Psoas muscle (tissue), 8 donors: ENCODE data around the gene TPCN2. TPM values are rescaled to one million over a fixed set of nuclear protein-coding genes. Genes with fewer than 3 reads are reported as not detected.

ENCODE experiments used
- ATAC-seq, 4 donors: fragments of 200-7000 bp; cut with Tn5 transposase; one replicate each; pipeline ENCODE4 v1.9.1; 2020; ENCODE audit warnings: moderate library complexity in 3 of 4, mild to moderate bottlenecking in 2 of 4
- DNase-seq, 2 donors: peaks; one replicate each; pipeline ENCODE4 v3.0.0-alpha.2; 2020
- H3K27ac ChIP-seq: fragments of 200-600 bp; one replicate; pipeline ENCODE4 v1.8.0; 2022
- H3K27me3 ChIP-seq, 3 donors: fragments of 200-600 bp in 1 of 3; one replicate each; pipeline versions ENCODE4 v1.6.1 to v1.8.0; 2013 to 2022; ENCODE audit warnings: low read length in 2 of 3, mild to moderate bottlenecking in 2 of 3, moderate library complexity in 1 of 3; ENCODE audit not compliant: insufficient read depth in 3 of 3
- H3K36me3 ChIP-seq, 2 donors: fragments of 200-600 bp in 1 of 2; one replicate each; pipeline versions ENCODE4 v1.6.1 to v1.8.0; 2013 to 2022; ENCODE audit warnings: low read depth in 1 of 2, mild to moderate bottlenecking in 1 of 2, moderate library complexity in 1 of 2; ENCODE audit not compliant: insufficient read depth in 1 of 2
- H3K4me1 ChIP-seq: fragments of 200-600 bp; one replicate; pipeline ENCODE4 v1.8.0; 2022
- H3K4me3 ChIP-seq: fragments of 200-600 bp; one replicate; pipeline ENCODE4 v1.8.0; 2022; ENCODE audit warnings: mild to moderate bottlenecking
- H3K9me3 ChIP-seq: fragments of 200-600 bp; one replicate; pipeline ENCODE4 v1.8.0; 2022
- WGBS, 3 donors: extraction: QIAGEN DNeasy Blood & Tissue Kit; methylation state at CpG; one replicate each; pipeline versions ENCODE4 v1.1.6 to v1.1.7; 2013; 5-methylcytosine and 5-hydroxymethylcytosine counted together
- intact Hi-C, 2 donors: fragments of 100-400 bp; cut with DNase I; formaldehyde crosslinking; loops; one replicate each; pipeline versions ENCODE4 v1.11.0 to v1.14.2; 2022
- polyA plus RNA-seq, 3 donors: library from polyadenylated mRNA; stranded (reverse); fragments of 200-250 nt; gene quantifications; one replicate each; pipeline ENCODE4 v1.2.3, GENCODE V29; 2013
- total RNA-seq, 4 donors: library from RNA; stranded (reverse); fragmentation: NEBNext Ultra II Directional in 2 of 4; extraction: Animal tissue kit (Norgen Biotek cat#: 25700) in 2 of 4; gene quantifications; one replicate each; pipeline versions ENCODE4 v1.2.1 to v1.2.4, GENCODE V29; 2021 to 2023
- TF ChIP-seq, protein P1 (sequence below): fragments of 200-600 bp; IDR thresholded peaks from one replicate; pipeline ENCODE4 v1.8.0; 2022; ENCODE audit warnings: antibody characterized with exemption
- donor health status: healthy with polysubstance abuse.
- donor health status: DM: no; HTN: no; CAD: no; lungs with moderate emphysema.
- donor health status: Bipolar disorder and iron deficiency.
- donor health status: healthy.
- donor health status: DM: yes; HTN: yes; CAD: no.
- donor health status: DM: no; HTN: no; CAD: no.
- donor health status: DM: no; HTN: no; CAD: no.
- donor health status: DM: yes; HTN: yes; CAD: no.

The TPCN2 gene
- total and polyA plus RNA-seq, 7 donors: 2.2 to 6.0 (median 3.5) TPM

DNA sequence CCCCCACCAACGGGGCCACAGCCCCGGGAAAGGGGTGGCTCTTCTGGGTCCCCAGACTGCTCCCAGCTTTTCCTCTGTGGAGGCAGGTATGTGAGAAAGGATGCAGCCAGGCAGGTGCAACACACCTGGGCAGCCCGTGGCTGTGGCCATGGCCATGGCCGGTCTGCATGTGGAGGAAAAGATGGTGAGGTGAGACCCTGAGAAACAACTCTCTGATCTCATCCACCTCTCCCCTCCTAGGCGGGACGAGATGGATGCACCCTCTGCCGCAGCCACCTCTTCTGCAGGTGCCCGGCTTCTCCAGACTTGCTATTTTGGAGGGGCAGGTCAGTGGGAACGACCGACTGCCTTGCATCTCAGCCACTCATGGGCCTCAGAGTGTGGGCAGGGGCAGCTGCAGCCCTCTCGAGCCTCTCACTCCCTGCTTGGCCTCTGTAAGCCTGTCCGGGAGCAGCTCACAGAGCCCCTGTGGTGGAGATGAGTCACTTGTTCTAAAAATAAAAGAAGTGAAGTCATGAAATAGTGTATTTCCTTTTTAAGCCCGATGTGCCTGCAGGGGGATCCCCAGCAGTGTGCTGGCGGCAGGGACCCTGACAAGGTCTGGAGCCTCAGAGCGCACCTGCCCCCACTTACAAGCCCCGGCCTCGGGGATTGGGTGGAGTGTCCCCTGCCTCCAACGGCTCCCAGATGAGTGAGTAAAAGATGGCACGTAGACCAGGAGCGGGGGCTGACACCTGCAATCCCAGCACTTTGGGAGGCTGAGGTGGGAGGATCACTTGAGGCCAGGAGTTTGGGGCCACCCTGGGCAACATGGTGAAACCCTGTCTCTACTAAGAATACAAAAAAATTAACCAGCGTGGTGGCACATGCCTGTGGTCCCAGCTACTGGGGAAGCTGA, 117.7 kb downstream of the TPCN2 start:
- H3K9me3 ChIP-seq: no peaks in the 10 kb centered on the region
- ATAC-seq (peak; percentile 68 to 87 (median 85)), DNase-seq (no peak)
- peaks cover 4% of the 10 kb centered on the region for H3K4me1 ChIP-seq
- 34 to 43% (median 38%) methylated on average over 21 of the region's 21 CpGs for WGBS, 3 donors
- no peak overlapping the region for H3K4me3 ChIP-seq
- no peaks in the 10 kb centered on the region for H3K36me3 ChIP-seq
- peaks cover 0 to 3% (median 2%) of the 10 kb centered on the region in 3 donors for H3K27me3 ChIP-seq
- intact Hi-C loops: no loop called here
- TF ChIP-seq, protein P1, sequence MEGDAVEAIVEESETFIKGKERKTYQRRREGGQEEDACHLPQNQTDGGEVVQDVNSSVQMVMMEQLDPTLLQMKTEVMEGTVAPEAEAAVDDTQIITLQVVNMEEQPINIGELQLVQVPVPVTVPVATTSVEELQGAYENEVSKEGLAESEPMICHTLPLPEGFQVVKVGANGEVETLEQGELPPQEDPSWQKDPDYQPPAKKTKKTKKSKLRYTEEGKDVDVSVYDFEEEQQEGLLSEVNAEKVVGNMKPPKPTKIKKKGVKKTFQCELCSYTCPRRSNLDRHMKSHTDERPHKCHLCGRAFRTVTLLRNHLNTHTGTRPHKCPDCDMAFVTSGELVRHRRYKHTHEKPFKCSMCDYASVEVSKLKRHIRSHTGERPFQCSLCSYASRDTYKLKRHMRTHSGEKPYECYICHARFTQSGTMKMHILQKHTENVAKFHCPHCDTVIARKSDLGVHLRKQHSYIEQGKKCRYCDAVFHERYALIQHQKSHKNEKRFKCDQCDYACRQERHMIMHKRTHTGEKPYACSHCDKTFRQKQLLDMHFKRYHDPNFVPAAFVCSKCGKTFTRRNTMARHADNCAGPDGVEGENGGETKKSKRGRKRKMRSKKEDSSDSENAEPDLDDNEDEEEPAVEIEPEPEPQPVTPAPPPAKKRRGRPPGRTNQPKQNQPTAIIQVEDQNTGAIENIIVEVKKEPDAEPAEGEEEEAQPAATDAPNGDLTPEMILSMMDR: peak; percentile 9
- H3K27ac ChIP-seq: no peak overlapping the region

DNA sequence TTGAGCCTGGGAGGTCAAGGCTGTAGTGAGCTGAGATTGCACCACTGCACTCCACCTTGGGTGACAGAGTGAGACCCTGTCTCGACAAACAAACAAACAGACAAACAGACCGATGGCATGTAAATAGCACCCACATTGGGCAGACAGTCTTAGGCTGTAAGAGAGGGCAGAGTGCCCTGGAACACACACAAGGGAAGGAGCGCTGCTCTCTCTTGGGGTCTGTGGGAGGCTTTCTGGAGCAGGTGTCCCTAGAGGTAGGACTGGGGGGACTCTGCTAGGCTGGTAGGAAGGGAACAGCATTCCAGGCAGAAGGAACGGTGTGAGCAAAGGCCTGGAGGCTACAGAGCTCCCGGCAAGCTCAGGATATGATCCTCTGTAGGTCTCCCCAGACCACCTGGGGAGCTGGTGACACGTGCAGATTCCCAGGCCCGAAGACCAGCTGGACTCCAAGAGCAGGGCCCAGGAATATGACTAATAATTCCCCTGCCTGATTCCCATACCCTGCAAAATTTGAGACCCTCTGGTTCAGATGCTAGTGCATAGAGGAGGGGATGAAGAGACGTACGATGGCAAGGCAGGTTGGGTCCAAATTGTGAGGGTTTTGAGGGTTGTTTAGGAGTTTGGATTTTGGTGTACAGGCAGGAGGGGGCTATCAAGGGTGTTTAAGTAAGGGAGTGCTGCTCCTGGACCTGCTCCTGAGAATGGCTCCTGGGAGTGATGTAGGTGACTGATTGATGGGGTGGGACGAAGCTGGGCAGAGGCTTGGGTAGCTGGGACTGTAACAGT, 118.6 kb downstream of the TPCN2 start:
- no peak for DNase-seq
- intact Hi-C loops: no loop called here
- 89 to 93% (median 91%) methylated on average over 10 of the region's 10 CpGs for WGBS, 3 donors
- no peaks in the 10 kb centered on the region for H3K36me3 ChIP-seq
- H3K9me3 ChIP-seq: no peaks in the 10 kb centered on the region
- H3K4me1 ChIP-seq: peaks cover 4% of the 10 kb centered on the region
- H3K27ac ChIP-seq: no peak overlapping the region
- TF ChIP-seq, protein P1: no peak
- H3K4me3 ChIP-seq: no peak overlapping the region
- H3K27me3 ChIP-seq: peaks cover 0 to 3% (median 2%) of the 10 kb centered on the region in 3 donors
- no peak for ATAC-seq

DNA sequence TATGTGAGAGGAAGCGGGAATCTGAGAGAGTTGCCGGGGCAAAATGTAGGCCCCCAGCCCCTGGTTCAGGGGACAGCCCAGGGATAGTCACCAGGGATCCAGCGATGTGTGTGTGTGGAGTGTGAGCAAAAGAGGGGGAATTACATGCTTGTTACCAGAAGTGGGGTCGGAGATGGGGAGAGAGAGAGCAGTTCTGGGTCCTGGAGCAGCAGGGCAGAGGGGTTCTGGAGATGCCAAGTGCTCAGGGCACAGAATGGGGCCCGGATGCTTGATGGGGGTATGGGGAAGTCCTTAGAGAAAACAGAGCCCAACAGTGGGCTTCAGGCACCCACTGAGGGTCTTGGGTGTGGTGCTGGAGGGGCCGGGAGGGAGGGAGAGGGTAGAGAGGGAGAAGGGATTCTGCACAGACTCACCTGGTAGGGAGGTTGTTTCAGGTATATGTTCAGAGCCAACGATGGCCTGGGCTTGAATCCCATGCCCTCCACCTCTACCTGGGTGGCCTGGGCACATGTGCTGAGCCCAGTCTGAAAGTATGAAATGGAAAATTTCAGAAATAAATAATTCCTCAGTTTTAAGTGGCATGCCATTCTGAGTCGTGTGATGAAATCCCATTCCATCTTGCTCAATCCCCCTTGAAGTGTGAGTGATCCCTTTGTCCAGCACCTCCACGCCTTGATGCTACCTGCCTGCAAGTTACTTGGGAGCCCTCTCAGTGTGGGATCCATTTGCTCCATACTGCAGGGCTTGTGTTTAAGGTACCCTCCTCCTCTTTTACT, 119.4 kb downstream of the TPCN2 start:
- TF ChIP-seq, protein P1: no peak
- Histone ChIP-seq H3K27me3 (peaks cover 0 to 3% (median 2%) of the 10 kb centered on the region in 3 donors), H3K9me3 (no peaks in the 10 kb centered on the region), H3K36me3 (no peaks in the 10 kb centered on the region), H3K4me1 (peaks cover 4% of the 10 kb centered on the region), H3K4me3 (no peak overlapping the region), H3K27ac (no peak overlapping the region)
- 74 to 81% (median 75%) methylated on average over 9 of the region's 9 CpGs for WGBS, 3 donors
- intact Hi-C loops: no loop called here
- ATAC-seq: no peak
- no peak for DNase-seq

DNA sequence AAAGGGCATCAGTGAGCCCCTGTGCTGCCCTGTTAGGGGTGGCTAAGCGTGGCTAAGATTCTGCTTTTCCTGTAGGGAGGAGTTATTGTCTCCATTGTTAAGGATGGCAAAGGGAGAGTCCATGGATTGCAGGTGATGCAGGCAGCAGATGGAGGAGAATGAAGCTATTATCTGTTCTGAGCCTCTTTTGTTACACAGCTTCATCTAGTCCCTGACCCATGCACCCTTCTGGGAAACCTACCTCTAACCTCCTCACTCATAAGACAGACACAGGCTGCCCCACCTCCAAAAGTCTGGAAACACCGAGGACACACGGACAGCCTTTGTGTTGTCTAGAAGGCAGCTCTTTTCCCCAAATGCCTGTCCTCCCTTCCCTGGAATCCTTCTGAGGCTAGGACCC, 120.7 kb downstream of the TPCN2 start:
- no peaks in the 10 kb centered on the region for H3K9me3 ChIP-seq
- TF ChIP-seq, protein P1: no peak
- WGBS, 3 donors: 93 to 98% (median 96%) methylated on average over 3 of the region's 3 CpGs
- peaks cover 4% of the 10 kb centered on the region for H3K4me1 ChIP-seq
- H3K36me3 ChIP-seq: no peaks in the 10 kb centered on the region
- no peak overlapping the region for H3K4me3 ChIP-seq
- DNase-seq: no peak
- no peak for ATAC-seq
- H3K27me3 ChIP-seq: peaks cover 0 to 8% (median 2%) of the 10 kb centered on the region in 3 donors
- intact Hi-C loops: no loop called here
- no peak overlapping the region for H3K27ac ChIP-seq
